Stomach (tissue), 19 donors: Measurements from ENCODE around the gene GABPA. TPM values are rescaled to one million over a fixed set of nuclear protein-coding genes. Genes with fewer than 3 reads are reported as not detected.

Experiments
- DNase-seq, 2 donors: peaks; one replicate each; pipeline versions ENCODE4 v3.0.0 to v3.0.0-alpha.2; 2013 to 2019
- H3K27ac ChIP-seq, 5 donors: fragments of 200-600 bp in 4 of 5; sonication (generic) in 4 of 5; one replicate each; pipeline ENCODE4 v1.5.1; 2013 to 2019; ENCODE audit warnings: mild to moderate bottlenecking in 1 of 5, moderate library complexity in 1 of 5
- H3K27me3 ChIP-seq, 3 donors: fragments of 200-600 bp; sonication (generic); one replicate each; pipeline ENCODE4 v1.5.1; 2017 to 2019; ENCODE audit warnings: mixed run types in 1 of 3
- H3K36me3 ChIP-seq, 4 donors: fragments of 200-600 bp; sonication (generic); 1 replicate in 3 of 4; 2 replicates in 1 of 4; pipeline ENCODE4 v1.5.1; 2016 to 2019
- H3K4me1 ChIP-seq, 4 donors: fragments of 200-600 bp; sonication (generic); one replicate each; pipeline ENCODE4 v1.5.1; 2016 to 2019
- H3K4me3 ChIP-seq, 4 donors: fragments of 200-600 bp; sonication (generic) in 3 of 4; one replicate each; pipeline ENCODE4 v1.5.1; 2016 to 2019; ENCODE audit warnings: mild to moderate bottlenecking in 1 of 4
- H3K9me3 ChIP-seq, 4 donors: fragments of 200-600 bp; sonication (generic); one replicate each; pipeline ENCODE4 v1.5.1; 2016 to 2019
- EP300 ChIP-seq: sonication (generic); formaldehyde crosslinking; IDR thresholded peaks from one replicate; pipeline ENCODE4 v1.6.1; 2017; ENCODE audit warnings: antibody characterized with exemption
- POLR2A ChIP-seq, 4 donors: fragments of 450-650 bp; IDR thresholded peaks; one replicate each; pipeline ENCODE4 v1.6.1; 2016; ENCODE audit warnings: antibody characterized with exemption in 4 of 4, control low read depth in 2 of 4, mild to moderate bottlenecking in 1 of 4, moderate library complexity in 1 of 4
- POLR2AphosphoS5 ChIP-seq, 3 donors: sonication (generic); formaldehyde crosslinking; IDR thresholded peaks; one replicate each; pipeline ENCODE4 v1.6.1; 2016; ENCODE audit warnings: antibody characterized with exemption in 3 of 3
- WGBS, 5 donors: extraction: QIAGEN DNeasy Blood & Tissue Kit in 3 of 5; methylation state at CpG; one replicate each; pipeline versions ENCODE4 v1.1.5 to v1.1.7; 2013 to 2018; 5-methylcytosine and 5-hydroxymethylcytosine counted together
- intact Hi-C: fragments of 100-400 bp; cut with DNase I; formaldehyde crosslinking; loops from one replicate; pipeline ENCODE4 v1.15.1; 2023; ENCODE audit warnings: low total_unique reads
- long read RNA-seq, 10 donors: transcript quantifications; one replicate each; lab custom pipeline, GENCODE V29; 2026
- polyA plus RNA-seq, 3 donors: library from polyadenylated mRNA; stranded (reverse); fragments of 200-250 nt; gene quantifications; one replicate each; pipeline ENCODE4 v1.2.3, GENCODE V29; 2013
- total RNA-seq, 5 donors: library from RNA; depleted of rRNA; stranded (reverse); fragments of >200 nt; gene quantifications; one replicate each; pipeline versions ENCODE4 v1.1.0 to v1.2.3, GENCODE V29; 2014 to 2016
- TF ChIP-seq, protein P1 (sequence below), 7 experiments: fragments of 450-650 bp in 4 of 7; fragments of 200-600 bp in 3 of 7; sonication (generic) in 3 of 7; IDR thresholded peaks; one replicate each; pipeline ENCODE4 v1.5.1; 2016 to 2019; ENCODE audit warnings: antibody characterized with exemption in 7 of 7, control low read depth in 2 of 7, mild to moderate bottlenecking in 1 of 7
- donor health status: healthy with polysubstance abuse.
- donor health status: Bipolar disorder and iron deficiency.
- donor health status: healthy.

The GABPA gene
- total RNA-seq, result 10 to 100 TPM in 2 of 5 donors, 1 to 10 TPM in 3; 6.4 to 47.0 (median 8.2) TPM
- polyA plus RNA-seq, result 1 to 10 TPM; 6.8 to 8.7 (median 7.5) TPM
- long read RNA-seq, donor 1, full-length matches to known transcripts, result 1 of 21 reads
- long read RNA-seq, donor 1, partial matches to known transcripts, result 20 of 21 reads
- long read RNA-seq, donor 1, other reads (novel, unspliced or antisense), result 0 of 21 reads
- long read RNA-seq, donor 2, full-length matches to known transcripts, result 9 of 9 reads
- long read RNA-seq, donor 2, partial matches to known transcripts, result 0 of 9 reads
- long read RNA-seq, donor 2, other reads (novel, unspliced or antisense), result 0 of 9 reads
- long read RNA-seq, donor 3, full-length matches to known transcripts, result 3 of 3 reads
- long read RNA-seq, donor 3, partial matches to known transcripts, result 0 of 3 reads
- long read RNA-seq, donor 3, other reads (novel, unspliced or antisense), result 0 of 3 reads
- long read RNA-seq, donor 4, result 0 reads
- long read RNA-seq, donor 5, full-length matches to known transcripts, result 5 of 5 reads
- long read RNA-seq, donor 5, partial matches to known transcripts, result 0 of 5 reads
- long read RNA-seq, donor 5, other reads (novel, unspliced or antisense), result 0 of 5 reads
- long read RNA-seq, donor 6, full-length matches to known transcripts, result 12 of 12 reads
- long read RNA-seq, donor 6, partial matches to known transcripts, result 0 of 12 reads
- long read RNA-seq, donor 6, other reads (novel, unspliced or antisense), result 0 of 12 reads
- long read RNA-seq, donor 7, full-length matches to known transcripts, result 4 of 9 reads
- long read RNA-seq, donor 7, partial matches to known transcripts, result 5 of 9 reads
- long read RNA-seq, donor 7, other reads (novel, unspliced or antisense), result 0 of 9 reads
- long read RNA-seq, donor 8, full-length matches to known transcripts, result 5 of 5 reads
- long read RNA-seq, donor 8, partial matches to known transcripts, result 0 of 5 reads
- long read RNA-seq, donor 8, other reads (novel, unspliced or antisense), result 0 of 5 reads
- long read RNA-seq, donor 9, full-length matches to known transcripts, result 4 of 4 reads
- long read RNA-seq, donor 9, partial matches to known transcripts, result 0 of 4 reads
- long read RNA-seq, donor 9, other reads (novel, unspliced or antisense), result 0 of 4 reads
- long read RNA-seq, donor 10, full-length matches to known transcripts, result 1 of 1 reads
- long read RNA-seq, donor 10, partial matches to known transcripts, result 0 of 1 reads
- long read RNA-seq, donor 10, other reads (novel, unspliced or antisense), result 0 of 1 reads

DNA sequence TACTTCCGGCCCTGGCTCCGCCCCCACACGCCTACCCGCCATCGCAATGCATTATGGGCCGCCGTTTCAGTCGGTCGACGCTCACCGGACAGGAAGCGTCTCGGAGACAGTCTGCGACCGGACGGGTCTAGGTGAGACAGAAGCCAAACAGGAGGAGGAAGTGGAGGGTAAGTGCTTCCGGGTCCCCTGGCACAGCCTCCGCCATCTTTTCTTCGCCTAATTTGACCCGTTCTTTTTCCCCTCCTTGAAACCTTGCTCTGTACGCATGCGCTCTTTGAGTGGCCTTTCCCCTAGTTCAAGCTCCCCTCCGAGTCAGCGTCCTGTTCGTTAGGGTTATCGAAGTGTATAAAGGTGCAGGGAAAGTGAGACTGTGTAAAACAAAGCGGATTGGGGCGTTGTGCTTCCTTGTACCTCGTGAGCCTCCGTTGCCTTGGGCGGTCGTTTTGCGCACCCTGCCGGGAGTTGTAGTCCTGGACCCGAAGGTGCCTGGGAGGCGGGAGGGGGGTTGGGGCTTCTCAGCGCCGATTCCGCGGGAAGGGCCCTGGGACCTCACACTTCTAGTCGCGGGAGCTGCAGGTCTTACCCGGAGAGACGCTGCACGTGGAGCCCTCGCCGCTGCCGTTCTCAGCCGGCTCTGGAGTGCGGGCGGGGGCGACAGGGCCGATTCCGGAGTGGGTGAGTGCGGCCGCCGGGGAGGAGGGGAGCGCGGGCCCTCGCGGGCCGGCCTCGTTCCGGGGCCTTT, at the start of gene GABPA, which contains the start of gene ATP5PF:
Gene GABPA (plus strand): TSS at position 69 of the 742 bp plus-strand sequence. CDS start 6,627 bp downstream, outside the sequence.
Gene ATP5PF (minus strand): TSS at position 1 of the 742 bp plus-strand sequence. CDS start 5,110 bp downstream, outside the sequence.
- Histone ChIP-seq H3K36me3 (peaks cover 2 to 14% (median 4%) of the 10 kb centered on the region in 4 donors), H3K4me1 (peaks cover 19 to 63% (median 47%) of the 10 kb centered on the region in 4 donors), H3K4me3 (peak within 1 kb of the TSS; percentile 87 to 96 (median 92)), H3K9me3 (no peaks in the 10 kb centered on the region), H3K27me3 (no peaks in the 10 kb centered on the region), H3K27ac (peak within 1 kb of the TSS; percentile 96 to 99 (median 98))
- intact Hi-C loops, result no loop called here
- peak; percentile 97 to 99 for DNase-seq
- TF ChIP-seq, protein P1, sequence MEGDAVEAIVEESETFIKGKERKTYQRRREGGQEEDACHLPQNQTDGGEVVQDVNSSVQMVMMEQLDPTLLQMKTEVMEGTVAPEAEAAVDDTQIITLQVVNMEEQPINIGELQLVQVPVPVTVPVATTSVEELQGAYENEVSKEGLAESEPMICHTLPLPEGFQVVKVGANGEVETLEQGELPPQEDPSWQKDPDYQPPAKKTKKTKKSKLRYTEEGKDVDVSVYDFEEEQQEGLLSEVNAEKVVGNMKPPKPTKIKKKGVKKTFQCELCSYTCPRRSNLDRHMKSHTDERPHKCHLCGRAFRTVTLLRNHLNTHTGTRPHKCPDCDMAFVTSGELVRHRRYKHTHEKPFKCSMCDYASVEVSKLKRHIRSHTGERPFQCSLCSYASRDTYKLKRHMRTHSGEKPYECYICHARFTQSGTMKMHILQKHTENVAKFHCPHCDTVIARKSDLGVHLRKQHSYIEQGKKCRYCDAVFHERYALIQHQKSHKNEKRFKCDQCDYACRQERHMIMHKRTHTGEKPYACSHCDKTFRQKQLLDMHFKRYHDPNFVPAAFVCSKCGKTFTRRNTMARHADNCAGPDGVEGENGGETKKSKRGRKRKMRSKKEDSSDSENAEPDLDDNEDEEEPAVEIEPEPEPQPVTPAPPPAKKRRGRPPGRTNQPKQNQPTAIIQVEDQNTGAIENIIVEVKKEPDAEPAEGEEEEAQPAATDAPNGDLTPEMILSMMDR (IDR thresholded peaks at IDR 0.05), result peak in 2 of 7 experiments; percentile 3 to 9
- peak; percentile 50 for TF ChIP-seq EP300
- TF ChIP-seq POLR2AphosphoS5 (IDR thresholded peaks at IDR 0.05), result peak; percentile 88 to 99 (median 95)
- TF ChIP-seq POLR2A (IDR thresholded peaks at IDR 0.05), result no peak
- WGBS, 5 donors, result 0 to 1% (median 0%) methylated on average over 34 to 64 of the region's 64 CpGs

DNA sequence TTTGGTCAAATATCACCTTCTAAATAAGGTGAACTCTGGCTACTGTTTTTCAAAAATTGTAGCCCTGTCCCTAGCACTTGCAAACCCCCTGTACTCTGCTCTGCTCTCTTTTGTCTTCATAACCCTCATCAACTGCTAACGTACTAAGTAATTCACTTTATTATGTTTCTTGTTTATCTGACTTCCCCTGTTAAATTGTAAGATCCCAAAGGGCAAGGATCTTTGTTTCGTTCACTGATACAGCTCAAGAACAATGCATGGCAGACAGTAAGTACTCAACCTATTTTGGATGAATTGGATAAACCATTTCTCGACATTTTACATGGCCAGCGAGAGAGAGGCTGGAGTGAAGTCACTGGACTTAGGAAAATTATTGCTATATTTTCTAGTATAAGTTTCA, 47.0 kb upstream of the GABPA start:
- H3K4me3 ChIP-seq, result no peak overlapping the region
- TF ChIP-seq EP300, result no peak
- TF ChIP-seq, protein P1 (IDR thresholded peaks at IDR 0.05), result no peak
- no peak for TF ChIP-seq POLR2A (IDR thresholded peaks at IDR 0.05)
- no peak for TF ChIP-seq POLR2AphosphoS5 (IDR thresholded peaks at IDR 0.05)
- 77 to 88% (median 85%) methylated on average over 4 of the region's 4 CpGs for WGBS, 5 donors
- no peak for DNase-seq
- H3K36me3 ChIP-seq, result no peaks in the 10 kb centered on the region
- no peaks in the 10 kb centered on the region for H3K27me3 ChIP-seq
- H3K27ac ChIP-seq, result peak overlapping the region in 3 of 5 donors; percentile 8 to 22 (median 16)
- intact Hi-C loops, result no loop called here
- no peaks in the 10 kb centered on the region for H3K9me3 ChIP-seq
- H3K4me1 ChIP-seq, result peaks cover 0 to 6% (median 2%) of the 10 kb centered on the region in 4 donors

DNA sequence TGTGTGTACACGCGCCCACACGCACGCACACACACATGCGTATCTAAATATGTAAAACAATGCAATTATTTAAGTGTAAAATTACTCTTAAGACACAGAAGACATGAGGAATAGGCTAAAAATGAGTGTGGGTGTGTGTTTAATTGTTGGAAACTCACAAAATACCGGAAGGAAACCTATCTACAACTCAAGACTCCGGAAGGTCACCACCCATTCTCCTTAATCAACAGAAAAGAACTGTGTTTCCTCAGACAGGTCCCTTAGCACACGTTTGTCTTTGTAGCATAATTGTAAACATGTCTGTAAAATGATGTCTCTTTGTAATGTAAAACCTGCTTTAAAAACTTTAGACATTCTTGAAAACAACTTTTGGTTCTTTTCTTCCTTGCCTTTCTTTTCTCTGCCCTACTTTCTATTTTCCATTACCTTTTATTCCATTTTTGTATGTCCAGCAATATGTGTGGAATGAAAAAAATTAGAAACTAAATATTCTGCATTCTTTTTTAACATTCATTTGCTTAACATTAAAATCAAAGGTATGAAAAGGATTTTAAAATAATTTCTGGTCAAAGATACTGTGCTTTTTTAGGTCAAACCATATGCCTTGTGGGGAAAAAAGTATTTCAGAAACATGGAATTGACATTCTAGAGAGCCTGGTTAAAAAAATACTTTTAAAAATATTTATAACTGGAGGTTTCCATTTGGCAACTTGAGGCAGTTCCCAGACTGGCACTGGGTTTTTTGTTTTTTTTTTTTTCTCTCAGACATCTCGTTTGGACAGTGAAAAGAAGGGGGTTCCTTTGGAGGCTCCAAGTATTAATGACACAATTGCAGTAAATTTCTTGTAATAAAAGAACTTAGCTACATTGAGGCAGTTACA, 46.3 kb upstream of the GABPA start:
- 63 to 70% (median 64%) methylated on average over 9 of the region's 9 CpGs for WGBS, 5 donors
- peak overlapping the region in 2 of 5 donors; percentile 8 to 16 for H3K27ac ChIP-seq
- intact Hi-C loops, result no loop called here
- H3K27me3 ChIP-seq, result no peaks in the 10 kb centered on the region
- no peaks in the 10 kb centered on the region for H3K9me3 ChIP-seq
- peak in 1 of 2 donors; percentile 13 for DNase-seq
- peaks cover 0 to 6% (median 2%) of the 10 kb centered on the region in 4 donors for H3K4me1 ChIP-seq
- TF ChIP-seq POLR2A (IDR thresholded peaks at IDR 0.05) (no peak), EP300 (no peak), POLR2AphosphoS5 (IDR thresholded peaks at IDR 0.05) (no peak)
- TF ChIP-seq, protein P1 (IDR thresholded peaks at IDR 0.05), result no peak
- no peaks in the 10 kb centered on the region for H3K36me3 ChIP-seq
- H3K4me3 ChIP-seq, result no peak overlapping the region
